Uterus (tissue), 4 donors: ENCODE measurements around the gene TSEN15. TPM values are rescaled to one million over a fixed set of nuclear protein-coding genes. Genes with fewer than 3 reads are reported as not detected.

Source experiments
- DNase-seq, 2 donors: peaks; one replicate each; pipeline ENCODE4 v3.0.0-alpha.2; 2019 to 2020
- H3K27ac ChIP-seq, 2 donors: fragments of 200-600 bp; sonication (generic); 1 replicate in 1 of 2; 2 replicates in 1 of 2; pipeline ENCODE4 v1.5.1; 2016 to 2018
- H3K27me3 ChIP-seq, 2 donors: fragments of 200-600 bp; sonication (generic); one replicate each; pipeline ENCODE4 v1.5.1; 2018 to 2019; ENCODE audit warnings: control low read depth in 1 of 2
- H3K36me3 ChIP-seq, 2 donors: fragments of 200-600 bp; sonication (generic); one replicate each; pipeline ENCODE4 v1.5.1; 2019; ENCODE audit warnings: control low read depth in 1 of 2
- H3K4me1 ChIP-seq, 2 donors: fragments of 200-600 bp; sonication (generic); one replicate each; pipeline ENCODE4 v1.5.1; 2018 to 2019; ENCODE audit warnings: control low read depth in 1 of 2
- H3K4me3 ChIP-seq, 2 donors: fragments of 200-600 bp; sonication (generic); 1 replicate in 1 of 2; 2 replicates in 1 of 2; pipeline ENCODE4 v1.5.1; 2018 to 2019; ENCODE audit warnings: mild to moderate bottlenecking in 1 of 2
- H3K9me3 ChIP-seq, 2 donors: fragments of 200-600 bp; sonication (generic); one replicate each; pipeline ENCODE4 v1.5.1; 2019; ENCODE audit warnings: control low read depth in 1 of 2
- POLR2A ChIP-seq, 2 donors: fragments of 450-650 bp; IDR thresholded peaks; one replicate each; pipeline ENCODE4 v1.6.1; 2016; ENCODE audit warnings: antibody characterized with exemption in 2 of 2, mild to moderate bottlenecking in 1 of 2, moderate library complexity in 1 of 2
- intact Hi-C: fragments of 100-400 bp; cut with DNase I; formaldehyde crosslinking; loops from one replicate; pipeline ENCODE4 v1.15.1; 2023; ENCODE audit warnings: low total_unique reads
- total RNA-seq, 4 donors: library from RNA; depleted of rRNA in 3 of 4; stranded (reverse); fragments of >200 nt in 3 of 4; gene quantifications; one replicate each; pipeline versions ENCODE4 v1.1.0 to v1.2.4, GENCODE V29; 2014 to 2023
- TF ChIP-seq, protein P1 (sequence below), 4 experiments: fragments of 200-600 bp in 2 of 4; fragments of 450-650 bp in 2 of 4; sonication (generic) in 2 of 4; IDR thresholded peaks; one replicate each; pipeline ENCODE4 v1.5.1; 2016 to 2019; ENCODE audit warnings: antibody characterized with exemption in 4 of 4, mild to moderate bottlenecking in 2 of 4, moderate library complexity in 1 of 4
- donor health status: DM: yes; HTN: yes; CAD: no.

Gene TSEN15
- total RNA-seq, 4 donors from 2014 or later, result 7.9 to 69.3 (median 29.2) TPM

- H3K4me3 ChIP-seq, result peak overlapping the region; percentile 74 to 88
- H3K9me3 ChIP-seq, result no peaks in the 10 kb centered on the region
- no peaks in the 10 kb centered on the region for H3K27me3 ChIP-seq
- no peak for DNase-seq
- no peaks in the 10 kb centered on the region for H3K36me3 ChIP-seq
- intact Hi-C loops, result no loop called here
- TF ChIP-seq, protein P1, sequence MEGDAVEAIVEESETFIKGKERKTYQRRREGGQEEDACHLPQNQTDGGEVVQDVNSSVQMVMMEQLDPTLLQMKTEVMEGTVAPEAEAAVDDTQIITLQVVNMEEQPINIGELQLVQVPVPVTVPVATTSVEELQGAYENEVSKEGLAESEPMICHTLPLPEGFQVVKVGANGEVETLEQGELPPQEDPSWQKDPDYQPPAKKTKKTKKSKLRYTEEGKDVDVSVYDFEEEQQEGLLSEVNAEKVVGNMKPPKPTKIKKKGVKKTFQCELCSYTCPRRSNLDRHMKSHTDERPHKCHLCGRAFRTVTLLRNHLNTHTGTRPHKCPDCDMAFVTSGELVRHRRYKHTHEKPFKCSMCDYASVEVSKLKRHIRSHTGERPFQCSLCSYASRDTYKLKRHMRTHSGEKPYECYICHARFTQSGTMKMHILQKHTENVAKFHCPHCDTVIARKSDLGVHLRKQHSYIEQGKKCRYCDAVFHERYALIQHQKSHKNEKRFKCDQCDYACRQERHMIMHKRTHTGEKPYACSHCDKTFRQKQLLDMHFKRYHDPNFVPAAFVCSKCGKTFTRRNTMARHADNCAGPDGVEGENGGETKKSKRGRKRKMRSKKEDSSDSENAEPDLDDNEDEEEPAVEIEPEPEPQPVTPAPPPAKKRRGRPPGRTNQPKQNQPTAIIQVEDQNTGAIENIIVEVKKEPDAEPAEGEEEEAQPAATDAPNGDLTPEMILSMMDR (IDR thresholded peaks at IDR 0.05), result no peak
- peak overlapping the region; percentile 85 for H3K27ac ChIP-seq
- peaks cover 0 to 4% of the 10 kb centered on the region in 2 donors for H3K4me1 ChIP-seq
Observed at GRCh38 chr1:184052194-184052559, 647 bp downstream of the TSEN15 start.

- intact Hi-C loops, result no loop called here
- peaks cover 0 to 4% of the 10 kb centered on the region in 2 donors for H3K4me1 ChIP-seq
- H3K27ac ChIP-seq, result no peak overlapping the region
- TF ChIP-seq, protein P1 (IDR thresholded peaks at IDR 0.05), result no peak
- TF ChIP-seq POLR2A (IDR thresholded peaks at IDR 0.05), result no peak
- H3K9me3 ChIP-seq, result no peaks in the 10 kb centered on the region
- no peaks in the 10 kb centered on the region for H3K27me3 ChIP-seq
- DNase-seq, result no peak
- peak overlapping the region in 1 of 2 donors; percentile 88 for H3K4me3 ChIP-seq
- H3K36me3 ChIP-seq, result no peaks in the 10 kb centered on the region
Observed at GRCh38 chr1:184052750-184053149, 1.2 kb downstream of the TSEN15 start.

DNA sequence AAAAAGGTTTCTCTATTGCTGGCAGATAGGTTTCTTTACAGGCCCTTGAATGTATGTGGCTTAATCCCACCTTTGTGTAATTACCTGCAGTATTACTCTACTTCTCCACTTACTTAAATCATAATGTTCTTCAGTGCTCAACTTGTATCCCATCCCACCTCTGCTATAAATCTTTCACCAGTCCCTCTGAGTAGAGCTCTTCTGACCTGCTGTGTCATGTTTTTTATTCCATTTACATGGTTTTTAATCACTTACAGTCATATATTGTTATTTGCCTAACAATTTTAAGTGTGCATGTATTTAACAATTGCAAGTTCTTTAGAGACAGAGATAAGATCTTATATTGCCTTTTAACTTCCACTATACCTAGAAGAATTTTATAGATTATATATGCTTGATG is 2.4 kb downstream of the TSEN15 start:
- no peak for DNase-seq
- peaks cover 0 to 4% of the 10 kb centered on the region in 2 donors for H3K4me1 ChIP-seq

DNA sequence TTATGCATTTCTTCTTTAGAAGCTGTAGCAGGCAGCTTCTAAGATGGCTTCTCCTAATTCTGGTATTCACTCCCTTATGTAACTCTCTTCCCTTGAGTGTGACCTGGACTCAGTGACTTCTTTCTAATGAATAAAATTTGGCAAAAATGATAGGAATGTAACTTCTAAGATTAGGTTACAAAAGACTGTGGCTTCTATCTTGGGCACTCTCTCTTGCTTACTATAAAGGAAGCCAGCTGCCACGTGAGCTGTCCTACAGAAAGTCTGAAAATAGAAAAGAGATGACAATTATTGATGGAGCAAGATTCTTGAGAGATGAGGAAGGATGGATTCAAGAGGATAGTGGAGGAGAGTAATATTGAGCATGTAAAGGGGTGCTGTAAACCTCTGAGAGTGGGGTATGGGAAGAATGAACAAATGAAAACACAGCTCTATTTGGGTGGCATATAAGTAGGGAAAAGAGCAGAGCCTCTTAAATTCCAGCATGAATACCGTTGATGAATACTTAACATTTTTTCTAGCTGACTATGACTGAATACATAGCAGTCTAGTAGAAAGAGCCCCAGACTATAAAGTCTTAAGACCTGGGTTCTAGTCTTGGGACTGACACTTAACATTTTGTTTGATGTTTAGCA is 5.5 kb downstream of the TSEN15 start:
- Histone ChIP-seq H3K27me3 (no peaks in the 10 kb centered on the region), H3K9me3 (no peaks in the 10 kb centered on the region), H3K4me1 (peaks cover 0 to 4% of the 10 kb centered on the region in 2 donors), H3K36me3 (no peaks in the 10 kb centered on the region), H3K4me3 (no peak overlapping the region), H3K27ac (no peak overlapping the region)
- TF ChIP-seq, protein P1 (IDR thresholded peaks at IDR 0.05), result no peak
- TF ChIP-seq POLR2A (IDR thresholded peaks at IDR 0.05), result no peak
- intact Hi-C loops, result no loop called here
- no peak for DNase-seq

More for the DNA sequence above, 2.4 kb downstream of the TSEN15 start:
- H3K27ac ChIP-seq, result no peak overlapping the region
- H3K36me3 ChIP-seq, result no peaks in the 10 kb centered on the region
- no peaks in the 10 kb centered on the region for H3K9me3 ChIP-seq
- intact Hi-C loops, result no loop called here
- no peaks in the 10 kb centered on the region for H3K27me3 ChIP-seq
- no peak overlapping the region for H3K4me3 ChIP-seq
- TF ChIP-seq, protein P1 (IDR thresholded peaks at IDR 0.05), result no peak
- no peak for TF ChIP-seq POLR2A (IDR thresholded peaks at IDR 0.05)

DNA sequence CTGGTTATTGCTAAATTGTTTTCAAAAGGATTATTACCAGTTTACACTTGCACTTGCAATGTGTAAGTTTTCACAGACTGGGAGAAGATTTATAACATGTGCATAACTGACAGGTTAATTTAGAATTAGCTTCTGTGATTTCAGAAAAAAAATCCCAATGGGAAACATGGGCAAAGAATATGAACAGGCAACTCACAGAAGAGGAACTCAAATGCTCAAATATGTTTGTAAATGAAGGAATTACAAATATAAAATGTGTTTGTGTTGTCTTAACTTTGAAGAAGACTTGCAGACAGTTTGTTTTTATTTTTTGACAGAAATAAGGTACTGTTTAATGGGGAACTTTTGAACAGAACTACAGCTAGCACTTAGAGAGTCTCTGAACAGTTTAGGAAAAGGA is 8.4 kb downstream of the TSEN15 start:
- Histone ChIP-seq H3K4me3 (no peak overlapping the region), H3K36me3 (no peaks in the 10 kb centered on the region), H3K9me3 (no peaks in the 10 kb centered on the region), H3K4me1 (no peaks in the 10 kb centered on the region), H3K27me3 (no peaks in the 10 kb centered on the region), H3K27ac (no peak overlapping the region)
- intact Hi-C loops, result no loop called here
- DNase-seq, result no peak
- TF ChIP-seq, protein P1 (IDR thresholded peaks at IDR 0.05), result no peak
- TF ChIP-seq POLR2A (IDR thresholded peaks at IDR 0.05), result no peak
